GM21515 (cell line): ENCODE results near the gene IL17RC.
"Not testable (repeated sequence)": the region's sequence is repeated elsewhere in the genome, so short reads cannot be mapped to it uniquely, and the experiment has no call there.

ENCODE experiments used
- ATAC-seq: cut with Tn5 transposase; IDR thresholded peaks from one replicate; pipeline ENCODE4 v1.9.1; 2021; ENCODE audit not compliant: unreplicated experiment

IL17RC gene

GRCh38 chr3:9893739-9894138 lies 23.2 kb upstream of the IL17RC start:
- no peak for ATAC-seq

GRCh38 chr3:9895715-9896114 lies 21.2 kb upstream of the IL17RC start:
- ATAC-seq: not testable (repeated sequence)

- ATAC-seq: not testable (repeated sequence)
Measured at GRCh38 chr3:9896755-9897407, 20.0 kb upstream of the IL17RC start.

GRCh38 chr3:9897408-9898372 lies 19.2 kb upstream of the IL17RC start:
- ATAC-seq: no peak

- no peak for ATAC-seq
Measured at GRCh38 chr3:9898467-9899241, 18.2 kb upstream of the IL17RC start.

GRCh38 chr3:9899289-9899791 lies 17.6 kb upstream of the IL17RC start:
- ATAC-seq: no peak

- ATAC-seq: not testable (repeated sequence)
Measured at GRCh38 chr3:9900965-9901415, 15.9 kb upstream of the IL17RC start.

- ATAC-seq: no peak
Measured at GRCh38 chr3:9901967-9902366, 14.9 kb upstream of the IL17RC start.

GRCh38 chr3:9902372-9903237 lies 14.3 kb upstream of the IL17RC start, which contains the start of gene IL17RE:
TSS of gene IL17RE (plus strand) at chr3:9902848. CDS start at chr3:9902933, 85 bp downstream.
- no peak for ATAC-seq

GRCh38 chr3:9903238-9903624 lies 13.7 kb upstream of the IL17RC start:
- no peak for ATAC-seq

- ATAC-seq: no peak
Measured at GRCh38 chr3:9903904-9904303, 13.0 kb upstream of the IL17RC start.

GRCh38 chr3:9906480-9906879 lies 10.4 kb upstream of the IL17RC start:
- ATAC-seq: no peak

- ATAC-seq: no peak
Measured at GRCh38 chr3:9908286-9908685, 8.6 kb upstream of the IL17RC start.

- no peak for ATAC-seq
Measured at GRCh38 chr3:9909221-9910013, 7.5 kb upstream of the IL17RC start.

- ATAC-seq: no peak
Measured at GRCh38 chr3:9911863-9912262, 5.0 kb upstream of the IL17RC start.

- no peak for ATAC-seq
Measured at GRCh38 chr3:9912294-9912935, 4.5 kb upstream of the IL17RC start.

- ATAC-seq: no peak
Measured at GRCh38 chr3:9913601-9914000, 3.3 kb upstream of the IL17RC start.

GRCh38 chr3:9914011-9914410 lies 2.9 kb upstream of the IL17RC start:
- no peak for ATAC-seq
